Activated T-helper 9 cell treated with anti-CD3 and anti-CD28 coated beads, Interleukin-2, amount 50 U/mL, for 16 hours (primary cell): Measurements from ENCODE around the gene ADCY10.
"Not testable (repeated sequence)": the region's sequence is repeated elsewhere in the genome, so short reads cannot be mapped to it uniquely, and the experiment has no call there.

Source experiments
- DNase-seq: peaks from one replicate; pipeline ENCODE4 v3.0.0-alpha.2; 2020; ENCODE audit warnings: low read depth

ADCY10 gene

GRCh38 chr1:167854184-167854583 lies 59.8 kb downstream of the ADCY10 start:
- DNase-seq, result no peak

- DNase-seq, result no peak
Observed at GRCh38 chr1:167849666-167850065, 64.3 kb downstream of the ADCY10 start.

- no peak for DNase-seq
Observed at GRCh38 chr1:167842872-167843271, 71.1 kb downstream of the ADCY10 start.

- no peak for DNase-seq
Observed at GRCh38 chr1:167841530-167841929, 72.4 kb downstream of the ADCY10 start.

- DNase-seq, result no peak
Observed at GRCh38 chr1:167839009-167839408, 74.9 kb downstream of the ADCY10 start.

- no peak for DNase-seq
Observed at GRCh38 chr1:167837326-167837725, 76.6 kb downstream of the ADCY10 start.

- DNase-seq, result no peak
Observed at GRCh38 chr1:167836197-167836596, 77.7 kb downstream of the ADCY10 start.

- no peak for DNase-seq
Observed at GRCh38 chr1:167833904-167834303, 80.0 kb downstream of the ADCY10 start.

- no peak for DNase-seq
Observed at GRCh38 chr1:167832693-167833092, 81.2 kb downstream of the ADCY10 start.

GRCh38 chr1:167830668-167831067 lies 83.3 kb downstream of the ADCY10 start:
- DNase-seq, result not testable (repeated sequence)

GRCh38 chr1:167829868-167830267 lies 84.1 kb downstream of the ADCY10 start:
- no peak for DNase-seq

- DNase-seq, result no peak
Observed at GRCh38 chr1:167826127-167826526, 87.8 kb downstream of the ADCY10 start.

GRCh38 chr1:167825419-167826079 lies 88.4 kb downstream of the ADCY10 start:
- DNase-seq, result no peak

GRCh38 chr1:167824163-167824794 lies 89.7 kb downstream of the ADCY10 start:
- DNase-seq, result no peak

- no peak for DNase-seq
Observed at GRCh38 chr1:167821969-167822685, 91.8 kb downstream of the ADCY10 start.

GRCh38 chr1:167821356-167821685 lies 92.6 kb downstream of the ADCY10 start:
- DNase-seq, result no peak

GRCh38 chr1:167820684-167821355 lies 93.1 kb downstream of the ADCY10 start:
- no peak for DNase-seq

- no peak for DNase-seq
Observed at GRCh38 chr1:167819849-167820683, 93.9 kb downstream of the ADCY10 start.

- DNase-seq, result no peak
Observed at GRCh38 chr1:167815650-167816049, 98.3 kb downstream of the ADCY10 start.

GRCh38 chr1:167812972-167813371 lies 101.0 kb downstream of the ADCY10 start:
- no peak for DNase-seq

- no peak for DNase-seq
Observed at GRCh38 chr1:167808690-167809089, 105.2 kb downstream of the ADCY10 start.

GRCh38 chr1:167808104-167808503 lies 105.8 kb downstream of the ADCY10 start:
- no peak for DNase-seq
